Hepatocyte (in vitro differentiated cells): ENCODE data around the gene SEMA5A.

Experiments
- CTCF ChIP-seq: fragments of 200-600 bp; sonication (generic); IDR thresholded peaks from 2 replicates; pipeline ENCODE4 v1.5.1; 2016; ENCODE audit warnings: antibody characterized with exemption, mild to moderate bottlenecking; ENCODE audit not compliant: poor library complexity
- EZH2 ChIP-seq: fragments of 200-600 bp; sonication (generic); IDR thresholded peaks from 2 replicates; pipeline ENCODE4 v1.6.1; 2016; ENCODE audit warnings: antibody characterized with exemption, mild to moderate bottlenecking, borderline replicate concordance

GRCh38 chr5:9473624-9474023 lies 72.3 kb downstream of the SEMA5A start:
- TF ChIP-seq CTCF (no peak), EZH2 (no peak)
